OCI-LY3 (cell line): ENCODE results near the gene C17orf67.

ENCODE experiments used
- CTCF ChIP-seq: fragments of 200-600, 300-600 bp; sonication (generic); IDR thresholded peaks from 2 replicates; pipeline ENCODE4 v1.5.1; 2014; ENCODE audit warnings: antibody characterized with exemption, low read length, low read depth
- EZH2phosphoT487 ChIP-seq: fragments of 200-600 bp; shearing (Covaris generic); IDR thresholded peaks from 2 replicates; pipeline ENCODE4 v1.6.1; 2018; ENCODE audit warnings: antibody characterized with exemption, mixed run types, low read depth

DNA sequence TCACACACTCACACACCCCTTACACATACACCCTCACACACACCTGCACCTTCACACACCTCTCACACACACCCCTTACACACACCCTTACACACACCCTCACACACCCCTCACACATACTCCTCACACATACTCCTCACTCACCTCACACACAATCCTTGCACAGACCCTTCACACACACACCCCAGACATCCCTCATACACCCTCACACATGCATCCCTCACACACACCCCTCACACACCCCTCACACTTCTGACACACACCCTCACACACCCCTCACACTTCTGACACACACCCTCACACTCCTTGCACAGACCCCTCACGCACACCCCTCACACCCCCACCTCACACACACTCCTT, 23.9 kb downstream of the C17orf67 start:
- TF ChIP-seq CTCF, result no peak
- no peak for TF ChIP-seq EZH2phosphoT487
